ENCODE data around the gene USP7. TPM values are rescaled to one million over a fixed set of nuclear protein-coding genes. Genes with fewer than 3 reads are reported as not detected.
"Not testable (repeated sequence)": the region's sequence is repeated elsewhere in the genome, so short reads cannot be mapped to it uniquely, and the experiment has no call there.

Gene USP7
- polyA plus RNA-seq, 1 donor (not counting 4 experiments of a cell fraction or from before 2014, with no cell fraction given) = 63.4 TPM

DNA sequence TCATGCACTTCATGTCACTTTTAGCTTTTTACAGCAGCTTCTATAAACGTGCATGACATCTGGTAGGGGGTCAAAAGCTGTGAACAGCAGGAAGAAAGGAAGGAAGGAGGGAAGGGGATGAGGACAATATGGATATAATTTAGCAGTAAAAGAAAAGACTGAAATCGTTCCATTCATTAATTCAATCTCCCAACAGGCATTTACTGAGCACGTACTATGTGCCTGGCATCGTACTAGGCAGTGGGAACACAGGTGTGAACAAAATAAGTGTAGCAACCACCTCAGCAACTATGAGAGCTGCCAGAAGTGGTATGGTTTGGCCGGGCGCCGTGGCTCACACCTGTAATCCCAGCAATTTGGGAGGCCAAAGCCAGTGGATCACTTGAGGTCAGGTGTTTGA is 19.1 kb upstream of the USP7 start:
- Histone ChIP-seq H3K79me2 (ENCODE audit: control insufficient read depth, insufficient read depth, low read length) (no peaks in the 10 kb centered on the region), H3K27me3 (ENCODE audit: control insufficient read depth, extremely low read depth, insufficient read depth, low read length) (no peaks in the 10 kb centered on the region), H3K9me1 (ENCODE audit: control insufficient read depth, extremely low read depth, insufficient read depth, low read length) (no peaks in the 10 kb centered on the region), H3K9me3 (ENCODE audit: control insufficient read depth, low read depth, low read length) (no peaks in the 10 kb centered on the region), H3K36me3 (ENCODE audit: control insufficient read depth in 2 of 2, extremely low read depth in 1 of 2, insufficient read depth in 2 of 2, low read length in 2 of 2) (no peaks in the 10 kb centered on the region), H3K4me2 (ENCODE audit: control insufficient read depth, extremely low read depth, insufficient read depth, low read depth, low read length) (no peak overlapping the region), H3K27ac (ENCODE audit: control insufficient read depth, insufficient read depth, low read length) (no peak overlapping the region), H3K9ac (ENCODE audit: control insufficient read depth, extremely low read depth, insufficient read depth, low read length) (no peak overlapping the region), H3K4me1 (ENCODE audit: control insufficient read depth, extremely low read depth, insufficient read depth, low read length) (no peaks in the 10 kb centered on the region), H3K4me3 (ENCODE audit: control insufficient read depth in 2 of 3, extremely low read depth in 1 of 3, insufficient read depth in 2 of 3, low read depth in 1 of 3, low read length in 3 of 3) (no peak overlapping the region), H2AFZ (ENCODE audit: control insufficient read depth, low read length) (no peak overlapping the region), H4K20me1 (ENCODE audit: control insufficient read depth, extremely low read depth, insufficient read depth, low read length) (no peaks in the 10 kb centered on the region)
- no peak for FAIRE-seq
- TF ChIP-seq EZH2 (IDR thresholded peaks at IDR 0.05; ENCODE audit: low read length) = no peak
- TF ChIP-seq, protein P1, sequence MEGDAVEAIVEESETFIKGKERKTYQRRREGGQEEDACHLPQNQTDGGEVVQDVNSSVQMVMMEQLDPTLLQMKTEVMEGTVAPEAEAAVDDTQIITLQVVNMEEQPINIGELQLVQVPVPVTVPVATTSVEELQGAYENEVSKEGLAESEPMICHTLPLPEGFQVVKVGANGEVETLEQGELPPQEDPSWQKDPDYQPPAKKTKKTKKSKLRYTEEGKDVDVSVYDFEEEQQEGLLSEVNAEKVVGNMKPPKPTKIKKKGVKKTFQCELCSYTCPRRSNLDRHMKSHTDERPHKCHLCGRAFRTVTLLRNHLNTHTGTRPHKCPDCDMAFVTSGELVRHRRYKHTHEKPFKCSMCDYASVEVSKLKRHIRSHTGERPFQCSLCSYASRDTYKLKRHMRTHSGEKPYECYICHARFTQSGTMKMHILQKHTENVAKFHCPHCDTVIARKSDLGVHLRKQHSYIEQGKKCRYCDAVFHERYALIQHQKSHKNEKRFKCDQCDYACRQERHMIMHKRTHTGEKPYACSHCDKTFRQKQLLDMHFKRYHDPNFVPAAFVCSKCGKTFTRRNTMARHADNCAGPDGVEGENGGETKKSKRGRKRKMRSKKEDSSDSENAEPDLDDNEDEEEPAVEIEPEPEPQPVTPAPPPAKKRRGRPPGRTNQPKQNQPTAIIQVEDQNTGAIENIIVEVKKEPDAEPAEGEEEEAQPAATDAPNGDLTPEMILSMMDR (optimal IDR thresholded peaks at IDR 0.05 in 1 of 3, IDR thresholded peaks at IDR 0.05 in 1 of 3, conservative IDR thresholded peaks at IDR 0.05 in 1 of 3; ENCODE audit: extremely low read depth in 1 of 3, insufficient read depth in 2 of 3, low read length in 3 of 3) = no peak
- no peak for DNase-seq (ENCODE audit: low read depth, low spot score)
- dilution Hi-C loops (cut with MboI; ENCODE audit: extremely low pct_ligation_motif_present, low sequenced_read_pairs) = no loop called here

DNA sequence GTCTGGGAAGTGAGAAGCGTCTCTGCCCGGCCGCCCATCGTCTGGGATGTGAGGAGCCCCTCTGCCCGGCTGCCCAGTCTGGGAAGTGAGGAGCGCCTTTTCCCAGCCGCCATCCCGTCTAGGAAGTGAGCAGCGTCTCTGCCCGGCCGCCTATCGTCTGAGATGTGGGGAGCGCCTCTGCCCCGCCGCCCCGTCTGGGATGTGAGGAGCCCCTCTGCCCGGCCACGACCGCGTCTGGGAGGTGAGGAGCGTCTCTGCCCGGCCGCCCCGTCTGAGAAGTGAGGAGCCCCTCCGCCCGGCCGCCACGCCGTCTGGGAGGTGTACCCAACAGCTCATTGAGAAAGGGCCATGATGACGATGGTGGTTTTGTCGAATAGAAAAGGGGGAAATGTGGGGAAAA is 18.2 kb upstream of the USP7 start:
- H4K20me1 ChIP-seq (ENCODE audit: control insufficient read depth, extremely low read depth, insufficient read depth, low read length); dilution Hi-C loops (cut with MboI; ENCODE audit: extremely low pct_ligation_motif_present, low sequenced_read_pairs); H3K36me3 ChIP-seq (ENCODE audit: control insufficient read depth in 2 of 2, extremely low read depth in 1 of 2, insufficient read depth in 2 of 2, low read length in 2 of 2): not testable (repeated sequence)

DNA sequence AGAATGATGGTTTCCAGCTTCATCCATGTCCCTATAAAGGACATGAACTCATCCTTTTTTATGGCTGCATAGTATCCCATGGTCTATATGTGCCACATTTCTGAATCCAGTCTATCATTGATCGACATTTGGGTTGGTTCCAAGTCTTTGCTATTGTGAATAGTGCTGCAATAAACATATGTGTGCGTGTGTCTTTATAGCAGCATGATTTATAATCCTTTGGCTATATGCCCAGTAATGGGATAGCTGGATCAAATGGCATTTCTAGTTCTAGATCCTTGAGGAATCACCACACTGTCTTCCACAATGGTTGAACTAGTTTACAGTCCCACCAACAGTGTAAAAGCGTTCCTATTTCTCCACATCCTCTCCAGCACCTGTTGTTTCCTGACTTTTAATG is 12.5 kb upstream of the USP7 start:
- dilution Hi-C loops (cut with MboI; ENCODE audit: extremely low pct_ligation_motif_present, low sequenced_read_pairs); H3K9ac ChIP-seq (ENCODE audit: control insufficient read depth, extremely low read depth, insufficient read depth, low read length); H3K9me1 ChIP-seq (ENCODE audit: control insufficient read depth, extremely low read depth, insufficient read depth, low read length); H3K79me2 ChIP-seq (ENCODE audit: control insufficient read depth, insufficient read depth, low read length); H3K4me2 ChIP-seq (ENCODE audit: control insufficient read depth, extremely low read depth, insufficient read depth, low read depth, low read length); H3K4me3 ChIP-seq (ENCODE audit: control insufficient read depth in 2 of 3, extremely low read depth in 1 of 3, insufficient read depth in 2 of 3, low read depth in 1 of 3, low read length in 3 of 3); H2AFZ ChIP-seq (ENCODE audit: control insufficient read depth, low read length); H4K20me1 ChIP-seq (ENCODE audit: control insufficient read depth, extremely low read depth, insufficient read depth, low read length); H3K4me1 ChIP-seq (ENCODE audit: control insufficient read depth, extremely low read depth, insufficient read depth, low read length); FAIRE-seq; H3K9me3 ChIP-seq (ENCODE audit: control insufficient read depth, low read depth, low read length); H3K27me3 ChIP-seq (ENCODE audit: control insufficient read depth, extremely low read depth, insufficient read depth, low read length); DNase-seq (ENCODE audit: low read depth, low spot score); H3K36me3 ChIP-seq (ENCODE audit: control insufficient read depth in 2 of 2, extremely low read depth in 1 of 2, insufficient read depth in 2 of 2, low read length in 2 of 2); H3K27ac ChIP-seq (ENCODE audit: control insufficient read depth, insufficient read depth, low read length): not testable (repeated sequence)

More for the DNA sequence above, 18.2 kb upstream of the USP7 start:
- H3K9me1 ChIP-seq (ENCODE audit: control insufficient read depth, extremely low read depth, insufficient read depth, low read length); H3K4me1 ChIP-seq (ENCODE audit: control insufficient read depth, extremely low read depth, insufficient read depth, low read length); H3K4me2 ChIP-seq (ENCODE audit: control insufficient read depth, extremely low read depth, insufficient read depth, low read depth, low read length); FAIRE-seq; H3K27me3 ChIP-seq (ENCODE audit: control insufficient read depth, extremely low read depth, insufficient read depth, low read length); DNase-seq (ENCODE audit: low read depth, low spot score); H3K79me2 ChIP-seq (ENCODE audit: control insufficient read depth, insufficient read depth, low read length); H3K9me3 ChIP-seq (ENCODE audit: control insufficient read depth, low read depth, low read length); H3K4me3 ChIP-seq (ENCODE audit: control insufficient read depth in 2 of 3, extremely low read depth in 1 of 3, insufficient read depth in 2 of 3, low read depth in 1 of 3, low read length in 3 of 3); H2AFZ ChIP-seq (ENCODE audit: control insufficient read depth, low read length); H3K27ac ChIP-seq (ENCODE audit: control insufficient read depth, insufficient read depth, low read length); H3K9ac ChIP-seq (ENCODE audit: control insufficient read depth, extremely low read depth, insufficient read depth, low read length): not testable (repeated sequence)
